Ishikawa (cell line): Measurements from ENCODE around the gene NR1D2.

Experiments used
- CEBPB ChIP-seq: IDR thresholded peaks from 2 replicates; pipeline ENCODE4 v1.6.1; 2012
- EGR1 ChIP-seq: IDR thresholded peaks from 2 replicates; pipeline ENCODE4 v1.6.1; 2012
- EP300 ChIP-seq: IDR thresholded peaks from 2 replicates; pipeline ENCODE4 v1.6.1; 2012; ENCODE audit warnings: borderline replicate concordance
- RAD21 ChIP-seq: IDR thresholded peaks from 2 replicates; pipeline ENCODE4 v1.6.1; 2012; ENCODE audit warnings: low read depth
- TAF1 ChIP-seq: IDR thresholded peaks from 2 replicates; pipeline ENCODE4 v1.6.1; 2012; ENCODE audit warnings: low read depth, mild to moderate bottlenecking
- TCF12 ChIP-seq: IDR thresholded peaks from 2 replicates; pipeline ENCODE4 v1.6.1; 2012; ENCODE audit warnings: low read depth
- TEAD4 ChIP-seq: IDR thresholded peaks from 2 replicates; pipeline ENCODE4 v1.6.1; 2012
- USF1 ChIP-seq: IDR thresholded peaks from 2 replicates; pipeline ENCODE4 v1.6.1; 2012
- TF ChIP-seq, protein P1 (sequence below): IDR thresholded peaks from 2 replicates; pipeline ENCODE4 v1.6.1; 2012; ENCODE audit warnings: low read depth, mild to moderate bottlenecking
- TF ChIP-seq, protein P2 (sequence below): IDR thresholded peaks from 2 replicates; pipeline ENCODE4 v1.6.1; 2012

GRCh38 chr3:23994244-23994569 lies 49.1 kb downstream of the NR1D2 start:
- TF ChIP-seq, protein P1, sequence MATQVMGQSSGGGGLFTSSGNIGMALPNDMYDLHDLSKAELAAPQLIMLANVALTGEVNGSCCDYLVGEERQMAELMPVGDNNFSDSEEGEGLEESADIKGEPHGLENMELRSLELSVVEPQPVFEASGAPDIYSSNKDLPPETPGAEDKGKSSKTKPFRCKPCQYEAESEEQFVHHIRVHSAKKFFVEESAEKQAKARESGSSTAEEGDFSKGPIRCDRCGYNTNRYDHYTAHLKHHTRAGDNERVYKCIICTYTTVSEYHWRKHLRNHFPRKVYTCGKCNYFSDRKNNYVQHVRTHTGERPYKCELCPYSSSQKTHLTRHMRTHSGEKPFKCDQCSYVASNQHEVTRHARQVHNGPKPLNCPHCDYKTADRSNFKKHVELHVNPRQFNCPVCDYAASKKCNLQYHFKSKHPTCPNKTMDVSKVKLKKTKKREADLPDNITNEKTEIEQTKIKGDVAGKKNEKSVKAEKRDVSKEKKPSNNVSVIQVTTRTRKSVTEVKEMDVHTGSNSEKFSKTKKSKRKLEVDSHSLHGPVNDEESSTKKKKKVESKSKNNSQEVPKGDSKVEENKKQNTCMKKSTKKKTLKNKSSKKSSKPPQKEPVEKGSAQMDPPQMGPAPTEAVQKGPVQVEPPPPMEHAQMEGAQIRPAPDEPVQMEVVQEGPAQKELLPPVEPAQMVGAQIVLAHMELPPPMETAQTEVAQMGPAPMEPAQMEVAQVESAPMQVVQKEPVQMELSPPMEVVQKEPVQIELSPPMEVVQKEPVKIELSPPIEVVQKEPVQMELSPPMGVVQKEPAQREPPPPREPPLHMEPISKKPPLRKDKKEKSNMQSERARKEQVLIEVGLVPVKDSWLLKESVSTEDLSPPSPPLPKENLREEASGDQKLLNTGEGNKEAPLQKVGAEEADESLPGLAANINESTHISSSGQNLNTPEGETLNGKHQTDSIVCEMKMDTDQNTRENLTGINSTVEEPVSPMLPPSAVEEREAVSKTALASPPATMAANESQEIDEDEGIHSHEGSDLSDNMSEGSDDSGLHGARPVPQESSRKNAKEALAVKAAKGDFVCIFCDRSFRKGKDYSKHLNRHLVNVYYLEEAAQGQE = no peak
- no peak for TF ChIP-seq EP300
- no peak for TF ChIP-seq RAD21
- TF ChIP-seq EGR1 = no peak
- no peak for TF ChIP-seq TEAD4
- no peak for TF ChIP-seq CEBPB
- TF ChIP-seq USF1 = no peak
- no peak for TF ChIP-seq TAF1
- TF ChIP-seq, protein P2, sequence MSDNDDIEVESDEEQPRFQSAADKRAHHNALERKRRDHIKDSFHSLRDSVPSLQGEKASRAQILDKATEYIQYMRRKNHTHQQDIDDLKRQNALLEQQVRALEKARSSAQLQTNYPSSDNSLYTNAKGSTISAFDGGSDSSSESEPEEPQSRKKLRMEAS = no peak
- no peak for TF ChIP-seq TCF12
